NB4 (cell line): ENCODE measurements around the gene ASMTL.

Source experiments
- MYC ChIP-seq: IDR thresholded peaks from 2 replicates; pipeline ENCODE4 v1.6.1; 2011; ENCODE audit warnings: low read depth, low read length
- POLR2A ChIP-seq: IDR thresholded peaks from 2 replicates; pipeline ENCODE4 v1.6.1; 2011; ENCODE audit warnings: mild to moderate bottlenecking; ENCODE audit not compliant: insufficient read length; ENCODE audit errors: extremely low read depth
- TF ChIP-seq, protein P1 (sequence below): IDR thresholded peaks from one replicate; pipeline ENCODE4 v1.5.1; 2012; ENCODE audit warnings: low read depth, low read length
- TF ChIP-seq, protein P2 (sequence below): IDR thresholded peaks from 2 replicates; pipeline ENCODE4 v1.6.1; 2011; ENCODE audit warnings: low read depth, low read length

DNA sequence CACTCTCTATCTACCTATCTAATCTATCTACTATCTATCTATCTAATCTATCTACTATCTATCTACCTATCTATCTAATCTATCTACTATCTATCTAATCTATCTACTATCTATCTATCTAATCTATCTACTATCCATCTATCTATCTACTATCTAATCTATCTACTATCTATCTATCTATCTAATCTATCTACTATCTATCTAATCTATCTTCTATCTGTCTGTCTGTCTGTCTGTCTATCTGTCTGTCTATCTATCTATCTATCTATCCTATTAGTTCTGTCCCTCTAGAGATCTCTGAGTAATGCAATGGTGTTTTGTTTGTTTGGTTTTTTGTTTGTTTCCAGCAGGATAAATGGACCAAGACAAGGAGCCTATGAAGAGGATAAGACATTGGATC lies 9.4 kb upstream of the ASMTL start:
- TF ChIP-seq, protein P1, sequence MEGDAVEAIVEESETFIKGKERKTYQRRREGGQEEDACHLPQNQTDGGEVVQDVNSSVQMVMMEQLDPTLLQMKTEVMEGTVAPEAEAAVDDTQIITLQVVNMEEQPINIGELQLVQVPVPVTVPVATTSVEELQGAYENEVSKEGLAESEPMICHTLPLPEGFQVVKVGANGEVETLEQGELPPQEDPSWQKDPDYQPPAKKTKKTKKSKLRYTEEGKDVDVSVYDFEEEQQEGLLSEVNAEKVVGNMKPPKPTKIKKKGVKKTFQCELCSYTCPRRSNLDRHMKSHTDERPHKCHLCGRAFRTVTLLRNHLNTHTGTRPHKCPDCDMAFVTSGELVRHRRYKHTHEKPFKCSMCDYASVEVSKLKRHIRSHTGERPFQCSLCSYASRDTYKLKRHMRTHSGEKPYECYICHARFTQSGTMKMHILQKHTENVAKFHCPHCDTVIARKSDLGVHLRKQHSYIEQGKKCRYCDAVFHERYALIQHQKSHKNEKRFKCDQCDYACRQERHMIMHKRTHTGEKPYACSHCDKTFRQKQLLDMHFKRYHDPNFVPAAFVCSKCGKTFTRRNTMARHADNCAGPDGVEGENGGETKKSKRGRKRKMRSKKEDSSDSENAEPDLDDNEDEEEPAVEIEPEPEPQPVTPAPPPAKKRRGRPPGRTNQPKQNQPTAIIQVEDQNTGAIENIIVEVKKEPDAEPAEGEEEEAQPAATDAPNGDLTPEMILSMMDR, result no peak
- TF ChIP-seq POLR2A, result no peak
- TF ChIP-seq MYC, result no peak
- TF ChIP-seq, protein P2, sequence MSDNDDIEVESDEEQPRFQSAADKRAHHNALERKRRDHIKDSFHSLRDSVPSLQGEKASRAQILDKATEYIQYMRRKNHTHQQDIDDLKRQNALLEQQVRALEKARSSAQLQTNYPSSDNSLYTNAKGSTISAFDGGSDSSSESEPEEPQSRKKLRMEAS, result no peak
